DOHH2 (cell line): ENCODE data around the gene TMEM219.

ENCODE experiments used
- H3F3A ChIP-seq: fragments of 200-600 bp; sonication (generic), shearing (Covaris generic); 2 replicates; pipeline ENCODE4 v1.6.0; 2016; ENCODE audit warnings: antibody characterized with exemption, mild to moderate bottlenecking; ENCODE audit not compliant: control insufficient read depth, insufficient read depth
- H3K27ac ChIP-seq: fragments of 200-600 bp; sonication (generic); 2 replicates; pipeline ENCODE4 v1.5.1; 2014; ENCODE audit warnings: low read depth, mild to moderate bottlenecking, low read length, moderate library complexity
- H3K27me3 ChIP-seq: fragments of 200-600 bp; sonication (generic); 2 replicates; pipeline ENCODE4 v1.6.1; 2014; ENCODE audit warnings: mild to moderate bottlenecking, low read length, mixed read lengths; ENCODE audit not compliant: control insufficient read depth
- H3K36me3 ChIP-seq: fragments of 200-600 bp; sonication (generic); 2 replicates; pipeline ENCODE4 v1.6.1; 2014; ENCODE audit warnings: mild to moderate bottlenecking, low read length, moderate library complexity, mixed read lengths; ENCODE audit not compliant: control insufficient read depth
- H3K4me1 ChIP-seq: fragments of 200-600 bp; sonication (generic); 2 replicates; pipeline ENCODE4 v1.6.1; 2014; ENCODE audit warnings: mild to moderate bottlenecking, low read length, mixed read lengths; ENCODE audit not compliant: control insufficient read depth
- H3K4me2 ChIP-seq: fragments of 200-600 bp; sonication (generic); 2 replicates; pipeline ENCODE4 v1.6.0; 2014; ENCODE audit warnings: mild to moderate bottlenecking, low read length, moderate library complexity
- H3K4me3 ChIP-seq: fragments of 200-600 bp; sonication (generic); 2 replicates; pipeline ENCODE4 v1.5.1; 2014; ENCODE audit warnings: mild to moderate bottlenecking, low read length, mixed read lengths
- H3K79me2 ChIP-seq: fragments of 200-600 bp; sonication (generic); 2 replicates; pipeline ENCODE4 v1.6.1; 2014; ENCODE audit warnings: mild to moderate bottlenecking, low read length, mixed read lengths; ENCODE audit not compliant: control insufficient read depth
- H3K9me2 ChIP-seq: fragments of 200-600 bp; sonication (generic); replicated peaks from 2 replicates; pipeline ENCODE4 v1.6.1; 2014; ENCODE audit warnings: mild to moderate bottlenecking, low read length, mixed read lengths; ENCODE audit not compliant: control insufficient read depth
- H3K9me3 ChIP-seq: fragments of 200-600 bp; sonication (generic); 2 replicates; pipeline ENCODE4 v1.6.1; 2014; ENCODE audit warnings: antibody characterized with exemption, low read length, mixed read lengths; ENCODE audit not compliant: control insufficient read depth, insufficient read depth
- H4K20me1 ChIP-seq: fragments of 200-600 bp; sonication (generic); 2 replicates; pipeline ENCODE4 v1.6.0; 2014; ENCODE audit warnings: low read depth, mild to moderate bottlenecking, antibody characterized with exemption, low read length, moderate library complexity; ENCODE audit not compliant: control insufficient read depth, insufficient read depth
- CTCF ChIP-seq: fragments of 200-600 bp; sonication (generic); IDR thresholded peaks from one replicate; pipeline ENCODE4 v1.5.1; 2014; ENCODE audit warnings: antibody characterized with exemption, mild to moderate bottlenecking, low read depth, low read length; ENCODE audit not compliant: poor library complexity, severe bottlenecking
- EZH2phosphoT487 ChIP-seq: fragments of 200-600 bp; sonication (generic); IDR thresholded peaks from 2 replicates; pipeline ENCODE4 v1.6.1; 2017; ENCODE audit warnings: borderline replicate concordance, mild to moderate bottlenecking, antibody characterized with exemption, low read length, moderate library complexity, mixed read lengths

Gene TMEM219

GRCh38 chr16:29996766-29997250 is 34.9 kb downstream of the TMEM219 start:
- H3K4me1 ChIP-seq: peaks cover 36% of the 10 kb centered on the region
- peak overlapping the region; percentile 89 for H3K4me3 ChIP-seq
- H3K79me2 ChIP-seq: peaks cover 38% of the 10 kb centered on the region
- H3K27ac ChIP-seq: peak overlapping the region; percentile 97
- no peak for TF ChIP-seq EZH2phosphoT487
- no peak for TF ChIP-seq CTCF
- H3K9me3 ChIP-seq: no peaks in the 10 kb centered on the region
- no peaks in the 10 kb centered on the region for H4K20me1 ChIP-seq
- peak overlapping the region; percentile 100 for H3K4me2 ChIP-seq
- no peaks in the 10 kb centered on the region for H3K9me2 ChIP-seq
- no peaks in the 10 kb centered on the region for H3K27me3 ChIP-seq
- H3F3A ChIP-seq: peaks cover 14% of the 10 kb centered on the region
- H3K36me3 ChIP-seq: peaks cover 85% of the 10 kb centered on the region

DNA sequence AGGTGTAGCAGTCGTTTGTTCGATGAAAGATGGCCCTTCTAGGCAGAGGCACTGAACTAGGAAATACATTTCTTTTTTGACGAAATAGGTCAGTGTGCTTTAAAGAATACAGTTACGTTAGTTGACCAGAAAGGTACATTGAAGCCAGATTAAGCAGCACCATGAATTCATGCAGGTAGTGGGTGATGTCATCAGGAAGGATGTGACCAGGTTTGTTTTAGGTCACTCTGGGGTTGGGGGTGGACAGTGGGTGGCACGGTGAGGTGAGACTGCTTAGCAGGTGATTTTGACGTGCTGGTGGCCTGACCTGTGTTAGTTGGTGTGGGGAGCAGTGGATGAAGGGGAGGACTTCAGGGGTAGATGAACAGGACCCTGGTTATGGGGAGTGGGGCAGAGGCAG is 37.7 kb downstream of the TMEM219 start:
- Histone ChIP-seq H3K4me2 (no peak overlapping the region), H3K9me2 (no peaks in the 10 kb centered on the region), H3K4me1 (peaks cover 23% of the 10 kb centered on the region), H3K4me3 (no peak overlapping the region), H3K79me2 (peaks cover 30% of the 10 kb centered on the region), H3K27ac (no peak overlapping the region), H4K20me1 (no peaks in the 10 kb centered on the region), H3K27me3 (no peaks in the 10 kb centered on the region), H3K9me3 (no peaks in the 10 kb centered on the region), H3F3A (peaks cover 7% of the 10 kb centered on the region), H3K36me3 (peaks cover 71% of the 10 kb centered on the region)
- TF ChIP-seq CTCF (no peak), EZH2phosphoT487 (no peak)

GRCh38 chr16:30000735-30001631 is 39.1 kb downstream of the TMEM219 start:
- H3K36me3 ChIP-seq: peaks cover 67% of the 10 kb centered on the region
- H3K79me2 ChIP-seq: peaks cover 23% of the 10 kb centered on the region
- H3K4me3 ChIP-seq: no peak overlapping the region
- no peaks in the 10 kb centered on the region for H4K20me1 ChIP-seq
- H3K4me2 ChIP-seq: no peak overlapping the region
- H3K9me2 ChIP-seq: no peaks in the 10 kb centered on the region
- no peak for TF ChIP-seq EZH2phosphoT487
- no peak for TF ChIP-seq CTCF
- no peak overlapping the region for H3K27ac ChIP-seq
- peaks cover 11% of the 10 kb centered on the region for H3K4me1 ChIP-seq
- no peaks in the 10 kb centered on the region for H3K9me3 ChIP-seq
- no peaks in the 10 kb centered on the region; the same call in 1 of the 2 replicates for H3F3A ChIP-seq
- H3K27me3 ChIP-seq: no peaks in the 10 kb centered on the region
